GM12873 (cell line): Measurements from ENCODE around the gene ACSS1.

ENCODE experiments used
- TF ChIP-seq, protein P1 (sequence below): IDR thresholded peaks from 2 replicates; pipeline ENCODE4 v1.5.1; 2012; ENCODE audit warnings: low read depth, mild to moderate bottlenecking, moderate library complexity, low read length, control low read depth; ENCODE audit not compliant: insufficient read depth; ENCODE audit errors: missing control alignments

ACSS1 gene

GRCh38 chr20:25037288-25038102 is 20.4 kb downstream of the ACSS1 start:
- TF ChIP-seq, protein P1, sequence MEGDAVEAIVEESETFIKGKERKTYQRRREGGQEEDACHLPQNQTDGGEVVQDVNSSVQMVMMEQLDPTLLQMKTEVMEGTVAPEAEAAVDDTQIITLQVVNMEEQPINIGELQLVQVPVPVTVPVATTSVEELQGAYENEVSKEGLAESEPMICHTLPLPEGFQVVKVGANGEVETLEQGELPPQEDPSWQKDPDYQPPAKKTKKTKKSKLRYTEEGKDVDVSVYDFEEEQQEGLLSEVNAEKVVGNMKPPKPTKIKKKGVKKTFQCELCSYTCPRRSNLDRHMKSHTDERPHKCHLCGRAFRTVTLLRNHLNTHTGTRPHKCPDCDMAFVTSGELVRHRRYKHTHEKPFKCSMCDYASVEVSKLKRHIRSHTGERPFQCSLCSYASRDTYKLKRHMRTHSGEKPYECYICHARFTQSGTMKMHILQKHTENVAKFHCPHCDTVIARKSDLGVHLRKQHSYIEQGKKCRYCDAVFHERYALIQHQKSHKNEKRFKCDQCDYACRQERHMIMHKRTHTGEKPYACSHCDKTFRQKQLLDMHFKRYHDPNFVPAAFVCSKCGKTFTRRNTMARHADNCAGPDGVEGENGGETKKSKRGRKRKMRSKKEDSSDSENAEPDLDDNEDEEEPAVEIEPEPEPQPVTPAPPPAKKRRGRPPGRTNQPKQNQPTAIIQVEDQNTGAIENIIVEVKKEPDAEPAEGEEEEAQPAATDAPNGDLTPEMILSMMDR: no peak

- TF ChIP-seq, protein P1: no peak
Observed at GRCh38 chr20:25036331-25036936, 21.5 kb downstream of the ACSS1 start.

- TF ChIP-seq, protein P1: no peak
Observed at GRCh38 chr20:25035921-25036320, 22.0 kb downstream of the ACSS1 start.

- TF ChIP-seq, protein P1: no peak
Observed at GRCh38 chr20:25033924-25034300, 24.0 kb downstream of the ACSS1 start.

DNA sequence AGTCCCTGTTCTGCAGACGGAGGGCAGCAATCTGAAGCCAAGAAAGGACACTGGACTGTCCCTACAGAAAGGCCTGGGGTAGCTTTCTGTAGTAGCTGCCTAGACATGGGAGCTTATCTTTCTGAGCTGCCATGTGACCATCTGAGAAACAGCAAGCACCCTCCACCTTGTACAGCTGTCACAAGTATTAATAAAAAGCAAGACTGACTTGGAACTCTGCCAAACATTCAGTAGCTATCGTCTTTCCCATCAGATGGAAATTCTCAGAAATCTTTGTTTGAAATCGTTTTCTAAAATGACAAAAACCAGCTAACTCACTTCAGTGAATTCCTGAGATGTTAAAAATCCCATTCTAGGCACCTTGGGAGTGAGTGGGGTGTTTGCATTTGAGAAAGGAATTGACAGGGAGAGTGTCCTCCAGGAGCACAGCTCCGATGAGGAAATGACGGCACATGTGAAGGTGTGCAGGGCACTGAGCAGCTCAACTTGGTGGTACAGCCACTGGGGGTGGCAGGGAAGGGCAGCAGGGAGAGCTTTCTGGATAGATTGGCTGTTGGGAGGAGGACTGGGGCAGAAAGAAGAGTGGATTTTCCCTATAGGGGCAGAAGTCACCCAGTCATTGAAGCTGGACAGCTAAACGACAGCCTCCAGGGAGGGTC is 24.5 kb downstream of the ACSS1 start:
- TF ChIP-seq, protein P1: no peak

- TF ChIP-seq, protein P1: no peak
Observed at GRCh38 chr20:25032478-25033264, 25.3 kb downstream of the ACSS1 start.

DNA sequence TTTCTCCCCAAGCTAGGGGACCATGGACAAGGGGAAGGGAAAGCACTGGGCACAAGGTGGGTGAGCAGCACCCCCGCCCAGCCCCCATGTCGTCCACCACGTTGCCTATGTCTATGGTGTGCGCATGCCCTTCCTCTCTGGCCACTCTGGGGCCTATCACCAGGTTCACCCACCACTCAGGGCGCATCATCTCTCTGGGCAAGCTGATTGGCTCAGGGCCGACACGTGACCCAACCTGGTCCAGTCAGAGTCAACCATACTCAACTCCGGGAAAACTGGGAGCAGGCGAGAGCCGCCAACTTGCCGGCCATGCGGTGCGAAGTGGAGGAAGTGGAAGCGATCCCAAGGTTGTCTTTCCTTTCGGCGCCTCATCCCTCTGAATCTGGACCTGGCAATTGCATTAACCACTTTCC is 25.9 kb downstream of the ACSS1 start:
- TF ChIP-seq, protein P1: no peak
